ENCODE data around the gene PIK3CD. TPM values are rescaled to one million over a fixed set of nuclear protein-coding genes. Genes with fewer than 3 reads are reported as not detected.
A peak's percentile ranks its signal among the peaks of the same experiment; 100 is the strongest.

PIK3CD gene
- total and polyA plus RNA-seq, 2 donors (not counting 3 experiments of a cell fraction or from before 2014, with no cell fraction given), result 3.5 to 5.2 TPM

- Histone ChIP-seq H3K4me3 (replicated peaks in 1 of 3; ENCODE audit: insufficient read depth in 1 of 3, low read depth in 1 of 3, low read length in 3 of 3) (no peak overlapping the region), H4K20me1 (replicated peaks; ENCODE audit: control insufficient read depth, extremely low read depth, insufficient read depth, low read length) (no peaks in the 10 kb centered on the region), H3K4me1 (ENCODE audit: control insufficient read depth, extremely low read depth, insufficient read depth, low read length) (no peaks in the 10 kb centered on the region), H3K9ac (replicated peaks; ENCODE audit: extremely low read depth, insufficient read depth, low read length) (no peak overlapping the region), H3K27me3 (ENCODE audit: control insufficient read depth in 2 of 2, insufficient read depth in 2 of 2, low read length in 2 of 2) (no peaks in the 10 kb centered on the region), H3K9me3 (replicated peaks; ENCODE audit: control insufficient read depth, insufficient read depth, low read length) (no peaks in the 10 kb centered on the region), H3K79me2 (ENCODE audit: control insufficient read depth, insufficient read depth, low read length) (no peaks in the 10 kb centered on the region), H3K9me1 (replicated peaks; ENCODE audit: control insufficient read depth, extremely low read depth, insufficient read depth, low read length) (no peaks in the 10 kb centered on the region), H2AFZ (ENCODE audit: low read depth, low read length) (no peak overlapping the region), H3K36me3 (ENCODE audit: control insufficient read depth in 2 of 2, extremely low read depth in 1 of 2, insufficient read depth in 2 of 2, low read length in 2 of 2) (peaks cover 0 to 12% of the 10 kb centered on the region in 2 experiments), H3K4me2 (ENCODE audit: insufficient read depth, low read length) (no peak overlapping the region), H3K27ac (ENCODE audit: insufficient read depth, low read depth, low read length) (no peak overlapping the region)
- TF ChIP-seq MYC (IDR thresholded peaks at IDR 0.05; ENCODE audit: low read depth, low read length) (no peak), FOS (IDR thresholded peaks at IDR 0.05; ENCODE audit: borderline replicate concordance, insufficient read depth, low read length) (no peak), CTCF (IDR thresholded peaks at IDR 0.05; ENCODE audit: extremely low read depth in 1 of 2, insufficient read depth in 1 of 2, low read depth in 1 of 2, low read length in 2 of 2) (peak; percentile 58 to 80), POLR2AphosphoS5 (IDR thresholded peaks at IDR 0.05; ENCODE audit: insufficient read depth, low read depth, low read length) (no peak)
- peak; percentile 36 for DNase-seq (ENCODE audit: low read depth, low spot score)
- dilution Hi-C loops (cut with MboI; ENCODE audit: extremely low pct_ligation_motif_present, low sequenced_read_pairs), result no loop called here
- BruUV-seq (replicated peaks), result no TSS peak
- POLR2A ChIA-PET, result no interaction called here
- peak; percentile 58 for FAIRE-seq
- CTCF ChIA-PET, result interaction anchor here (0.6 to 3.4 kb wide), 24 partner anchors 8 to 335 kb away, joined by 3 to 19 read pairs (median 4); partner anchors contain the start of gene TMEM201
- intact Hi-C loops (cut with micrococcal nuclease), result loop anchor here (1.0 kb wide), 1 partner anchor 27 kb away; the partner anchor contains the start of gene TMEM201
Measured at GRCh38 chr1:9615316-9616063, 36.0 kb upstream of the PIK3CD start.
